Vagina (tissue), 2 donors: ENCODE results near the gene PLP2. TPM values are rescaled to one million over a fixed set of nuclear protein-coding genes. Genes with fewer than 3 reads are reported as not detected.

Experiments
- DNase-seq, 2 donors: peaks; one replicate each; pipeline ENCODE4 v3.0.0-alpha.2; 2017; ENCODE audit errors: extremely low spot score in 2 of 2
- H3K27ac ChIP-seq: fragments of 200-600 bp; sonication (generic); one replicate; pipeline ENCODE4 v1.5.1; 2019
- H3K27me3 ChIP-seq: fragments of 200-600 bp; sonication (generic); one replicate; pipeline ENCODE4 v1.5.1; 2019
- H3K36me3 ChIP-seq, 2 donors: fragments of 200-600 bp; sonication (generic); one replicate each; pipeline ENCODE4 v1.5.1; 2017 to 2019
- H3K4me1 ChIP-seq: fragments of 200-600 bp; sonication (generic); one replicate; pipeline ENCODE4 v1.5.1; 2019
- H3K4me3 ChIP-seq, 2 donors: fragments of 200-600 bp; sonication (generic); 1 replicate in 1 of 2; 2 replicates in 1 of 2; pipeline ENCODE4 v1.5.1; 2016 to 2019
- H3K9me3 ChIP-seq: fragments of 200-600 bp; sonication (generic); one replicate; pipeline ENCODE4 v1.5.1; 2019
- CTCF ChIP-seq, 3 experiments: fragments of 450-650 bp in 2 of 3; fragments of 200-600 bp in 1 of 3; sonication (generic) in 1 of 3; IDR thresholded peaks; one replicate each; pipeline ENCODE4 v1.5.1; 2017 to 2019; ENCODE audit warnings: antibody characterized with exemption in 3 of 3, mild to moderate bottlenecking in 2 of 3, moderate library complexity in 2 of 3
- POLR2A ChIP-seq, 2 donors: fragments of 450-650 bp; IDR thresholded peaks; one replicate each; pipeline ENCODE4 v1.6.1; 2017; ENCODE audit warnings: antibody characterized with exemption in 2 of 2, mild to moderate bottlenecking in 2 of 2, moderate library complexity in 2 of 2
- POLR2AphosphoS5 ChIP-seq, 2 donors: sonication (generic); formaldehyde crosslinking; IDR thresholded peaks; one replicate each; pipeline ENCODE4 v1.9.0; 2017; ENCODE audit warnings: antibody characterized with exemption in 2 of 2, mild to moderate bottlenecking in 2 of 2, low read depth in 1 of 2; ENCODE audit not compliant: insufficient read depth in 1 of 2
- intact Hi-C: fragments of 100-400 bp; cut with DNase I; formaldehyde crosslinking; loops from one replicate; pipeline ENCODE4 v1.15.1; 2023
- total RNA-seq: library from RNA; depleted of rRNA; stranded (reverse); fragments of >200 nt; gene quantifications from one replicate; pipeline ENCODE4 v1.2.3, GENCODE V29; 2016

Gene PLP2
- total RNA-seq, 1 donor from 2014 or later = 81.3 TPM

- Histone ChIP-seq H3K9me3 (no peaks in the 10 kb centered on the region), H3K36me3 (no peaks in the 10 kb centered on the region), H3K27ac (no peak overlapping the region), H3K27me3 (no peaks in the 10 kb centered on the region), H3K4me1 (no peaks in the 10 kb centered on the region), H3K4me3 (no peak overlapping the region)
- intact Hi-C loops = no loop called here
- TF ChIP-seq POLR2AphosphoS5 (IDR thresholded peaks at IDR 0.05; ENCODE audit: insufficient read depth in 1 of 2, low read depth in 1 of 2) (no peak), CTCF (IDR thresholded peaks at IDR 0.05) (no peak), POLR2A (IDR thresholded peaks at IDR 0.05) (no peak)
- DNase-seq = no peak
Measured at GRCh38 chrX:49211074-49211473, 39.4 kb downstream of the PLP2 start.

- no peaks in the 10 kb centered on the region for H3K27me3 ChIP-seq
Measured at GRCh38 chrX:49212209-49212608, 40.5 kb downstream of the PLP2 start.

GRCh38 chrX:49212861-49213260 is 41.2 kb downstream of the PLP2 start:
- Histone ChIP-seq H3K27ac (no peak overlapping the region), H3K4me1 (no peaks in the 10 kb centered on the region), H3K4me3 (no peak overlapping the region), H3K9me3 (no peaks in the 10 kb centered on the region), H3K27me3 (no peaks in the 10 kb centered on the region), H3K36me3 (no peaks in the 10 kb centered on the region)
- intact Hi-C loops = no loop called here
- DNase-seq = no peak
- TF ChIP-seq POLR2AphosphoS5 (IDR thresholded peaks at IDR 0.05; ENCODE audit: insufficient read depth in 1 of 2, low read depth in 1 of 2) = no peak
- no peak for TF ChIP-seq CTCF (IDR thresholded peaks at IDR 0.05)
- TF ChIP-seq POLR2A (IDR thresholded peaks at IDR 0.05) = no peak

More at GRCh38 chrX:49212209-49212608, 40.5 kb downstream of the PLP2 start:
- H3K36me3 ChIP-seq = no peaks in the 10 kb centered on the region
- H3K9me3 ChIP-seq = no peaks in the 10 kb centered on the region
- TF ChIP-seq CTCF (IDR thresholded peaks at IDR 0.05) = no peak
- TF ChIP-seq POLR2AphosphoS5 (IDR thresholded peaks at IDR 0.05; ENCODE audit: insufficient read depth in 1 of 2, low read depth in 1 of 2) = no peak
- TF ChIP-seq POLR2A (IDR thresholded peaks at IDR 0.05) = no peak
- intact Hi-C loops = no loop called here
- no peak for DNase-seq
- H3K4me3 ChIP-seq = no peak overlapping the region
- H3K27ac ChIP-seq = no peak overlapping the region
- no peaks in the 10 kb centered on the region for H3K4me1 ChIP-seq

GRCh38 chrX:49214416-49214815 is 42.7 kb downstream of the PLP2 start:
- intact Hi-C loops = no loop called here
- Histone ChIP-seq H3K9me3 (no peaks in the 10 kb centered on the region), H3K36me3 (no peaks in the 10 kb centered on the region), H3K27ac (no peak overlapping the region), H3K4me1 (no peaks in the 10 kb centered on the region), H3K27me3 (no peaks in the 10 kb centered on the region), H3K4me3 (no peak overlapping the region)
- TF ChIP-seq CTCF (IDR thresholded peaks at IDR 0.05) = no peak
- no peak for TF ChIP-seq POLR2A (IDR thresholded peaks at IDR 0.05)
- no peak for TF ChIP-seq POLR2AphosphoS5 (IDR thresholded peaks at IDR 0.05; ENCODE audit: insufficient read depth in 1 of 2, low read depth in 1 of 2)
- DNase-seq = no peak

GRCh38 chrX:49214996-49215526 is 43.4 kb downstream of the PLP2 start:
- no peak for DNase-seq
- TF ChIP-seq POLR2AphosphoS5 (IDR thresholded peaks at IDR 0.05; ENCODE audit: insufficient read depth in 1 of 2, low read depth in 1 of 2) (no peak), POLR2A (IDR thresholded peaks at IDR 0.05) (no peak), CTCF (IDR thresholded peaks at IDR 0.05) (no peak)
- Histone ChIP-seq H3K4me3 (no peak overlapping the region), H3K27me3 (no peaks in the 10 kb centered on the region), H3K36me3 (no peaks in the 10 kb centered on the region), H3K9me3 (no peaks in the 10 kb centered on the region), H3K27ac (no peak overlapping the region), H3K4me1 (no peaks in the 10 kb centered on the region)
- intact Hi-C loops = no loop called here
